Suppressor macrophage treated with lipopolysaccharide for 1 hour (primary cell): Measurements from ENCODE around the gene RANBP17.
"Not testable (repeated sequence)": the region's sequence is repeated elsewhere in the genome, so short reads cannot be mapped to it uniquely, and the experiment has no call there.

Experiments
- DNase-seq, 3 donors: peaks; one replicate each; pipeline ENCODE4 v3.0.0-alpha.2; 2020 to 2022

Gene RANBP17

GRCh38 chr5:171261361-171261760 lies 399.5 kb downstream of the RANBP17 start:
- no peak for DNase-seq

- DNase-seq = no peak
Measured at GRCh38 chr5:171261904-171262303, 400.1 kb downstream of the RANBP17 start.

- DNase-seq = peak in 2 of 3 donors; percentile 4 to 6
Measured at GRCh38 chr5:171263181-171263580, 401.4 kb downstream of the RANBP17 start.

- DNase-seq = no peak
Measured at GRCh38 chr5:171264843-171265242, 403.0 kb downstream of the RANBP17 start.

GRCh38 chr5:171268700-171269620 lies 407.1 kb downstream of the RANBP17 start:
- no peak for DNase-seq

GRCh38 chr5:171269717-171270116 lies 407.9 kb downstream of the RANBP17 start:
- no peak for DNase-seq

- no peak for DNase-seq
Measured at GRCh38 chr5:171270136-171270535, 408.3 kb downstream of the RANBP17 start.

- DNase-seq = no peak
Measured at GRCh38 chr5:171271798-171272197, 410.0 kb downstream of the RANBP17 start.

GRCh38 chr5:171272996-171273970 lies 411.5 kb downstream of the RANBP17 start:
- peak; percentile 10 to 25 (median 21) for DNase-seq

GRCh38 chr5:171275841-171276544 lies 414.2 kb downstream of the RANBP17 start:
- DNase-seq = no peak

GRCh38 chr5:171283753-171284152 lies 421.9 kb downstream of the RANBP17 start:
- DNase-seq = no peak

GRCh38 chr5:171285465-171285864 lies 423.6 kb downstream of the RANBP17 start:
- no peak for DNase-seq

GRCh38 chr5:171288066-171288465 lies 426.2 kb downstream of the RANBP17 start:
- no peak for DNase-seq

GRCh38 chr5:171291371-171291770 lies 429.6 kb downstream of the RANBP17 start:
- DNase-seq = no peak

- DNase-seq = no peak
Measured at GRCh38 chr5:171295299-171295698, 433.5 kb downstream of the RANBP17 start.

- no peak for DNase-seq
Measured at GRCh38 chr5:171295801-171296200, 434.0 kb downstream of the RANBP17 start.

- not testable (repeated sequence) for DNase-seq
Measured at GRCh38 chr5:171297941-171298340, 436.1 kb downstream of the RANBP17 start.

GRCh38 chr5:171299228-171299627 lies 437.4 kb downstream of the RANBP17 start:
- DNase-seq = no peak

- DNase-seq = no peak
Measured at GRCh38 chr5:171299851-171300250, 438.0 kb downstream of the RANBP17 start.

GRCh38 chr5:171300358-171300757 lies 438.5 kb downstream of the RANBP17 start:
- DNase-seq = no peak

GRCh38 chr5:171306166-171306565 lies 444.3 kb downstream of the RANBP17 start:
- DNase-seq = no peak

GRCh38 chr5:171306781-171307591 lies 445.2 kb downstream of the RANBP17 start:
- DNase-seq = no peak
